Breast epithelium (tissue), 4 donors: Measurements from ENCODE around the gene APOBEC3A. TPM values are rescaled to one million over a fixed set of nuclear protein-coding genes. Genes with fewer than 3 reads are reported as not detected.

Experiments used
- DNase-seq, 2 donors: peaks; one replicate each; pipeline ENCODE4 v3.0.0-alpha.2; 2019; ENCODE audit warnings: low spot score in 2 of 2
- H3K27ac ChIP-seq, 2 donors: fragments of 200-600 bp; sonication (generic) in 1 of 2; one replicate each; pipeline ENCODE4 v1.5.1; 2016 to 2019; ENCODE audit warnings: mild to moderate bottlenecking in 1 of 2
- H3K27me3 ChIP-seq, 2 donors: fragments of 200-600 bp; sonication (generic) in 1 of 2; one replicate each; pipeline versions ENCODE4 v1.5.1 to v1.6.0; 2017 to 2019; ENCODE audit warnings: control low read depth in 1 of 2, mild to moderate bottlenecking in 1 of 2
- H3K36me3 ChIP-seq: fragments of 200-600 bp; one replicate; pipeline ENCODE4 v1.5.1; 2019
- H3K4me1 ChIP-seq, 2 donors: fragments of 200-600 bp; sonication (generic); one replicate each; pipeline ENCODE4 v1.5.1; 2016 to 2019; ENCODE audit warnings: control low read depth in 1 of 2
- H3K4me3 ChIP-seq, 3 donors: fragments of 200-600 bp; sonication (generic); 1 replicate in 2 of 3; 2 replicates in 1 of 3; pipeline ENCODE4 v1.5.1; 2016 to 2019; ENCODE audit warnings: mild to moderate bottlenecking in 3 of 3, moderate library complexity in 2 of 3
- H3K9me3 ChIP-seq, 2 donors: fragments of 200-600 bp; sonication (generic) in 1 of 2; one replicate each; pipeline ENCODE4 v1.5.1; 2016 to 2019; ENCODE audit warnings: control low read depth in 1 of 2
- POLR2A ChIP-seq: fragments of 450-650 bp; IDR thresholded peaks from one replicate; pipeline ENCODE4 v1.6.1; 2016; ENCODE audit warnings: antibody characterized with exemption, mild to moderate bottlenecking, moderate library complexity
- POLR2AphosphoS5 ChIP-seq, 3 donors: sonication (generic); formaldehyde crosslinking; IDR thresholded peaks; one replicate each; pipeline ENCODE4 v1.6.1; 2017; ENCODE audit warnings: antibody characterized with exemption in 3 of 3
- intact Hi-C: fragments of 100-400 bp; cut with DNase I; formaldehyde crosslinking; loops from one replicate; pipeline ENCODE4 v1.15.1; 2023; ENCODE audit warnings: low total_unique reads
- total RNA-seq, 3 donors: library from RNA; depleted of rRNA; stranded (reverse); fragments of >200 nt; gene quantifications; one replicate each; pipeline ENCODE4 v1.1.0, GENCODE V29; 2016
- TF ChIP-seq, protein P1 (sequence below), 3 donors: fragments of 450-650 bp; IDR thresholded peaks; one replicate each; pipeline ENCODE4 v1.5.1; 2016 to 2017; ENCODE audit warnings: antibody characterized with exemption in 3 of 3, mild to moderate bottlenecking in 3 of 3, moderate library complexity in 3 of 3

Gene APOBEC3A
- total RNA-seq, 3 donors from 2014 or later = 0.44 TPM; not detected in 2

GRCh38 chr22:38967451-38968450 is 10.3 kb downstream of the APOBEC3A start:
- intact Hi-C loops = no loop called here
- Histone ChIP-seq H3K4me1 (no peaks in the 10 kb centered on the region), H3K27me3 (no peaks in the 10 kb centered on the region), H3K9me3 (no peaks in the 10 kb centered on the region), H3K36me3 (no peaks in the 10 kb centered on the region), H3K4me3 (no peak overlapping the region), H3K27ac (no peak overlapping the region)
- no peak for TF ChIP-seq POLR2AphosphoS5 (IDR thresholded peaks at IDR 0.05)
- TF ChIP-seq, protein P1, sequence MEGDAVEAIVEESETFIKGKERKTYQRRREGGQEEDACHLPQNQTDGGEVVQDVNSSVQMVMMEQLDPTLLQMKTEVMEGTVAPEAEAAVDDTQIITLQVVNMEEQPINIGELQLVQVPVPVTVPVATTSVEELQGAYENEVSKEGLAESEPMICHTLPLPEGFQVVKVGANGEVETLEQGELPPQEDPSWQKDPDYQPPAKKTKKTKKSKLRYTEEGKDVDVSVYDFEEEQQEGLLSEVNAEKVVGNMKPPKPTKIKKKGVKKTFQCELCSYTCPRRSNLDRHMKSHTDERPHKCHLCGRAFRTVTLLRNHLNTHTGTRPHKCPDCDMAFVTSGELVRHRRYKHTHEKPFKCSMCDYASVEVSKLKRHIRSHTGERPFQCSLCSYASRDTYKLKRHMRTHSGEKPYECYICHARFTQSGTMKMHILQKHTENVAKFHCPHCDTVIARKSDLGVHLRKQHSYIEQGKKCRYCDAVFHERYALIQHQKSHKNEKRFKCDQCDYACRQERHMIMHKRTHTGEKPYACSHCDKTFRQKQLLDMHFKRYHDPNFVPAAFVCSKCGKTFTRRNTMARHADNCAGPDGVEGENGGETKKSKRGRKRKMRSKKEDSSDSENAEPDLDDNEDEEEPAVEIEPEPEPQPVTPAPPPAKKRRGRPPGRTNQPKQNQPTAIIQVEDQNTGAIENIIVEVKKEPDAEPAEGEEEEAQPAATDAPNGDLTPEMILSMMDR (IDR thresholded peaks at IDR 0.05) = no peak
- TF ChIP-seq POLR2A = no peak
- no peak for DNase-seq

DNA sequence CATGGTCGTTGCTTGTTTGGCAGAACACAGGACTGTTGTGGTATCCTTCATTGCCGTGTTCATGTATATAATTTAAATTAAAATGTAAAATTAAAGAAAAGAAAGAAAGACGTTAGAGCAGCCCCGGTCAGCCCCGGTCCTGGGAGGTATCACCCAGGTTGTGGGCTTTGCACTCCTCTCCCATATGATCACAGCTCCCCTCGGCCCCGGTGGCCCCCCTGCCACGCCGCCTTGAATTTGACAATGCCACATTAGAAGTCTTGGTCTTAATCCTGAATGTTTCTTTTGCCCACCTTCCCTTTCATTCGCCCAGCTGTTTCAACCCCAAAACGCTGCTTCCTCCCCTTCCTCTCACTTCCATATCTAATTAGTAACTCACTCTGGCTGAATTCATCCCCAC is 11.4 kb downstream of the APOBEC3A start:
- TF ChIP-seq, protein P1 (IDR thresholded peaks at IDR 0.05) = no peak
- TF ChIP-seq POLR2A = no peak
- TF ChIP-seq POLR2AphosphoS5 (IDR thresholded peaks at IDR 0.05) = no peak
- no peak for DNase-seq
- H3K4me3 ChIP-seq = no peak overlapping the region
- H3K36me3 ChIP-seq = no peaks in the 10 kb centered on the region
- no peaks in the 10 kb centered on the region for H3K27me3 ChIP-seq
- H3K9me3 ChIP-seq = no peaks in the 10 kb centered on the region
- no peaks in the 10 kb centered on the region for H3K4me1 ChIP-seq
- no peak overlapping the region for H3K27ac ChIP-seq
- intact Hi-C loops = no loop called here

GRCh38 chr22:38970551-38970950 is 13.1 kb downstream of the APOBEC3A start:
- H3K4me3 ChIP-seq = no peak overlapping the region
- no peaks in the 10 kb centered on the region for H3K4me1 ChIP-seq
- TF ChIP-seq POLR2AphosphoS5 (IDR thresholded peaks at IDR 0.05) (no peak), POLR2A (no peak)
- no peaks in the 10 kb centered on the region for H3K27me3 ChIP-seq
- intact Hi-C loops = no loop called here
- H3K36me3 ChIP-seq = no peaks in the 10 kb centered on the region
- H3K9me3 ChIP-seq = no peaks in the 10 kb centered on the region
- DNase-seq = no peak
- no peak overlapping the region for H3K27ac ChIP-seq

GRCh38 chr22:38971202-38971601 is 13.8 kb downstream of the APOBEC3A start:
- TF ChIP-seq POLR2A (no peak), POLR2AphosphoS5 (IDR thresholded peaks at IDR 0.05) (no peak)
- TF ChIP-seq, protein P1 (IDR thresholded peaks at IDR 0.05) = no peak
- intact Hi-C loops = no loop called here
- no peak for DNase-seq
- H3K4me3 ChIP-seq = no peak overlapping the region
- no peaks in the 10 kb centered on the region for H3K4me1 ChIP-seq
- no peaks in the 10 kb centered on the region for H3K36me3 ChIP-seq
- H3K27ac ChIP-seq = no peak overlapping the region
- H3K27me3 ChIP-seq = no peaks in the 10 kb centered on the region
- H3K9me3 ChIP-seq = no peaks in the 10 kb centered on the region

DNA sequence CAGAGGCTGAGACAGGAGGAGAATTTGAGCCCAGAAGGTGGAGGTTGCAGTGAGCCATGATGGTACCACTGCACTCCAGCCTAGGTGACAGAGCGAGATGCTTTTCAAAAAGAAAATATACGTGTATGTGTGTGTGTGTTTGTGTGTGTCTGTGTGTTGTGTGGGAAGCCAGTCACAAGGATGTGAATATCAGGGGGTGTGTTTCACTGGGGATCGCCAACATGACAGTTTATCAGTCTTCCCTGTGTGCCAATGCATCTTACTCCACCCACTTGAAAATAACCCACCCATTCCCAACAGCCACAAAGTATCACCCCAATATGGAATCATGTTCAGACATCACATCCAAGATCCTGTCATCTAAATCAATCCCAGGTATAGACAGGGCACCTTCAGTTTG is 14.4 kb downstream of the APOBEC3A start:
- intact Hi-C loops = no loop called here
- TF ChIP-seq POLR2AphosphoS5 (IDR thresholded peaks at IDR 0.05) (no peak), POLR2A (no peak)
- TF ChIP-seq, protein P1 (IDR thresholded peaks at IDR 0.05) = no peak
- H3K27ac ChIP-seq = no peak overlapping the region
- no peaks in the 10 kb centered on the region for H3K27me3 ChIP-seq
- H3K36me3 ChIP-seq = no peaks in the 10 kb centered on the region
- no peak overlapping the region for H3K4me3 ChIP-seq
- no peaks in the 10 kb centered on the region for H3K4me1 ChIP-seq
- no peak for DNase-seq
- H3K9me3 ChIP-seq = no peaks in the 10 kb centered on the region
